Measurements from ENCODE around the gene CACNG1. TPM values are rescaled to one million over a fixed set of nuclear protein-coding genes. Genes with fewer than 3 reads are reported as not detected.

Gene CACNG1
- total and polyA plus RNA-seq, 2 donors (not counting 3 experiments of a cell fraction or from before 2014, with no cell fraction given): not detected

GRCh38 chr17:67071595-67071994 is 27.2 kb downstream of the CACNG1 start:
- Histone ChIP-seq H3K27ac (ENCODE audit: insufficient read depth, low read depth, low read length) (no peak overlapping the region), H3K9me3 (replicated peaks; ENCODE audit: control insufficient read depth, insufficient read depth, low read length) (no peaks in the 10 kb centered on the region), H3K79me2 (ENCODE audit: control insufficient read depth, insufficient read depth, low read length) (no peaks in the 10 kb centered on the region), H3K4me1 (ENCODE audit: control insufficient read depth, extremely low read depth, insufficient read depth, low read length) (no peaks in the 10 kb centered on the region), H2AFZ (ENCODE audit: low read depth, low read length) (no peak overlapping the region), H3K36me3 (ENCODE audit: control insufficient read depth in 2 of 2, extremely low read depth in 1 of 2, insufficient read depth in 2 of 2, low read length in 2 of 2) (no peaks in the 10 kb centered on the region), H3K4me2 (ENCODE audit: insufficient read depth, low read length) (no peak overlapping the region), H3K4me3 (replicated peaks in 1 of 3; ENCODE audit: insufficient read depth in 1 of 3, low read depth in 1 of 3, low read length in 3 of 3) (no peak overlapping the region), H3K27me3 (ENCODE audit: control insufficient read depth in 2 of 2, insufficient read depth in 2 of 2, low read length in 2 of 2) (no peaks in the 10 kb centered on the region), H3K9ac (replicated peaks; ENCODE audit: extremely low read depth, insufficient read depth, low read length) (no peak overlapping the region), H4K20me1 (replicated peaks; ENCODE audit: control insufficient read depth, extremely low read depth, insufficient read depth, low read length) (no peaks in the 10 kb centered on the region), H3K9me1 (replicated peaks; ENCODE audit: control insufficient read depth, extremely low read depth, insufficient read depth, low read length) (no peaks in the 10 kb centered on the region)
- dilution Hi-C loops (cut with MboI; ENCODE audit: extremely low pct_ligation_motif_present, low sequenced_read_pairs) (no loop called here), intact Hi-C loops (cut with micrococcal nuclease) (no loop called here)
- ChIA-PET CTCF (interaction anchor here (0.6 to 0.9 kb wide), 2 partner anchors 11 to 551 kb away, joined by 3 to 4 read pairs; no protein-coding TSS in a partner anchor), POLR2A (no interaction called here)
- no TSS peak for BruUV-seq (replicated peaks)
- TF ChIP-seq POLR2AphosphoS5 (IDR thresholded peaks at IDR 0.05; ENCODE audit: insufficient read depth, low read depth, low read length) (no peak), POLR2A (IDR thresholded peaks at IDR 0.05; ENCODE audit: low read depth, low read length) (no peak), FOS (IDR thresholded peaks at IDR 0.05; ENCODE audit: borderline replicate concordance, insufficient read depth, low read length) (no peak), EZH2 (IDR thresholded peaks at IDR 0.05; ENCODE audit: borderline replicate concordance, low read depth, low read length, severe bottlenecking) (no peak), GATA2 (IDR thresholded peaks at IDR 0.05; ENCODE audit: insufficient read depth, insufficient read length, low read depth, low read length) (no peak), CTCF (IDR thresholded peaks at IDR 0.05; ENCODE audit: extremely low read depth in 1 of 2, insufficient read depth in 1 of 2, low read depth in 1 of 2, low read length in 2 of 2) (no peak), JUN (IDR thresholded peaks at IDR 0.05; ENCODE audit: borderline replicate concordance, insufficient read depth, insufficient read length, low read depth) (no peak), MYC (IDR thresholded peaks at IDR 0.05; ENCODE audit: low read depth, low read length) (no peak)
- TF ChIP-seq, protein P1, sequence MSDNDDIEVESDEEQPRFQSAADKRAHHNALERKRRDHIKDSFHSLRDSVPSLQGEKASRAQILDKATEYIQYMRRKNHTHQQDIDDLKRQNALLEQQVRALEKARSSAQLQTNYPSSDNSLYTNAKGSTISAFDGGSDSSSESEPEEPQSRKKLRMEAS (IDR thresholded peaks at IDR 0.05; ENCODE audit: insufficient read depth, insufficient read length): no peak
- no peak for FAIRE-seq
- DNase-seq (ENCODE audit: low read depth, low spot score): no peak

Data from endothelial cell of umbilical vein (primary cell).